ENCODE measurements around the gene ARHGEF33.
"Not testable (repeated sequence)": the region's sequence is repeated elsewhere in the genome, so short reads cannot be mapped to it uniquely, and the experiment has no call there.

Gene ARHGEF33

GRCh38 chr2:38934742-38935141, 45.1 kb downstream of the ARHGEF33 start:
- no peak for DNase-seq (ENCODE audit: low read depth in 1 of 2, low spot score in 1 of 2)
- no peak overlapping the region for H3K27ac ChIP-seq (replicated peaks)
- H3K27me3 ChIP-seq (ENCODE audit: insufficient read depth, poor library complexity, severe bottlenecking) = no peaks in the 10 kb centered on the region
- TF ChIP-seq REST (IDR thresholded peaks at IDR 0.05; ENCODE audit: insufficient replicate concordance, low read depth) (no peak), POLR2AphosphoS5 (IDR thresholded peaks at IDR 0.05; ENCODE audit: low read depth) (no peak), SPI1 (IDR thresholded peaks at IDR 0.05; ENCODE audit: borderline replicate concordance, low read depth) (no peak), CTCF (IDR thresholded peaks at IDR 0.05; ENCODE audit: insufficient read depth, low read length) (no peak), GABPA (IDR thresholded peaks at IDR 0.05; ENCODE audit: low read depth) (no peak)
- no peak overlapping the region for H3K4me3 ChIP-seq (replicated peaks; ENCODE audit: insufficient read depth, low read length)

GRCh38 chr2:38935568-38936172, 46.0 kb downstream of the ARHGEF33 start:
- Histone ChIP-seq H3K27ac (replicated peaks) (no peak overlapping the region), H3K27me3 (ENCODE audit: insufficient read depth, poor library complexity, severe bottlenecking) (no peaks in the 10 kb centered on the region), H3K4me3 (replicated peaks; ENCODE audit: insufficient read depth, low read length) (no peak overlapping the region)
- no peak for TF ChIP-seq POLR2AphosphoS5 (IDR thresholded peaks at IDR 0.05; ENCODE audit: low read depth)
- no peak for TF ChIP-seq SPI1 (IDR thresholded peaks at IDR 0.05; ENCODE audit: borderline replicate concordance, low read depth)
- no peak for TF ChIP-seq GABPA (IDR thresholded peaks at IDR 0.05; ENCODE audit: low read depth)
- TF ChIP-seq CTCF (IDR thresholded peaks at IDR 0.05; ENCODE audit: insufficient read depth, low read length) = no peak
- TF ChIP-seq REST (IDR thresholded peaks at IDR 0.05; ENCODE audit: insufficient replicate concordance, low read depth) = no peak
- DNase-seq (ENCODE audit: low read depth in 1 of 2, low spot score in 1 of 2) = no peak

- not testable (repeated sequence) for H3K27me3 ChIP-seq (ENCODE audit: insufficient read depth, poor library complexity, severe bottlenecking); H3K4me3 ChIP-seq (replicated peaks; ENCODE audit: insufficient read depth, low read length); H3K27ac ChIP-seq (replicated peaks); DNase-seq (ENCODE audit: low read depth in 1 of 2, low spot score in 1 of 2)
These were observed 46.8 kb downstream of the ARHGEF33 start for GRCh38 chr2:38936516-38936915.

GRCh38 chr2:38937548-38937947, 47.9 kb downstream of the ARHGEF33 start:
- Histone ChIP-seq H3K27me3 (ENCODE audit: insufficient read depth, poor library complexity, severe bottlenecking) (no peaks in the 10 kb centered on the region), H3K27ac (replicated peaks) (no peak overlapping the region), H3K4me3 (replicated peaks; ENCODE audit: insufficient read depth, low read length) (no peak overlapping the region)
- TF ChIP-seq CTCF (IDR thresholded peaks at IDR 0.05; ENCODE audit: insufficient read depth, low read length) = no peak
- TF ChIP-seq POLR2AphosphoS5 (IDR thresholded peaks at IDR 0.05; ENCODE audit: low read depth) = no peak
- TF ChIP-seq GABPA (IDR thresholded peaks at IDR 0.05; ENCODE audit: low read depth) = no peak
- TF ChIP-seq REST (IDR thresholded peaks at IDR 0.05; ENCODE audit: insufficient replicate concordance, low read depth) = no peak
- no peak for TF ChIP-seq SPI1 (IDR thresholded peaks at IDR 0.05; ENCODE audit: borderline replicate concordance, low read depth)
- no peak for DNase-seq (ENCODE audit: low read depth in 1 of 2, low spot score in 1 of 2)

Data from HL-60 (cell line).